GM23248 (cell line): ENCODE data around the gene RESF1.

ENCODE experiments used
- EZH2 ChIP-seq: fragments of 200-600 bp; sonication (generic); IDR thresholded peaks from 2 replicates; pipeline ENCODE4 v1.6.1; 2018; ENCODE audit warnings: antibody characterized with exemption, mild to moderate bottlenecking; ENCODE audit not compliant: insufficient read depth, poor library complexity, severe bottlenecking
- EZH2phosphoT487 ChIP-seq: fragments of 200-600 bp; sonication (generic); IDR thresholded peaks from 2 replicates; pipeline ENCODE4 v1.6.1; 2018; ENCODE audit warnings: antibody characterized with exemption, moderate library complexity, mild to moderate bottlenecking, low read depth; ENCODE audit not compliant: insufficient read depth

DNA sequence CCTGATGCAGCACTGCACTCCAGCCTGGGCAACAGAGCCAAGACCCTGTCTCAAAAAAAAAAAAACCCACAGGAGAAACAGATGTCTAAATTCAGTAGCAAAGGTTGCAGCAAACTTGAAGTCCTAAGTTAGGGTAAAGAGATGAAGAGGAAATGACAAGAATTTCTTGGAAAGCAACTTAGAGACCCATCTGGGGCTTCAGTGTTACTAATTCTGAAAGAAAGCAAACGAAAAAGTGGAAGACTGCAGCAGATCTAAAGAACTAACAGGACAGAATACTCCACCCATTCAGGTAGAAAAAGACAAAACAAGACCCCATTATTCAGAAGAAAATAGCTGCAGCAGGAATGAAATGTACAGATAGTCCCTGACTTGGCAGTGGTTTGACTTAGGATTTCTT is 31.9 kb downstream of the RESF1 start:
- TF ChIP-seq EZH2phosphoT487 (no peak), EZH2 (no peak)
